ENCODE measurements around the gene DMD. TPM values are rescaled to one million over a fixed set of nuclear protein-coding genes. Genes with fewer than 3 reads are reported as not detected.

DMD gene
- total and polyA plus RNA-seq, 8 donors: 6.8 to 117 (median 44.2) TPM

- H3K4me3 ChIP-seq: no peak overlapping the region
- WGBS, 5 donors: 31 to 49% (median 44%) methylated on average over 3 of the region's 3 CpGs
Measured at GRCh38 chrX:33109858-33110257, 101.5 kb downstream of the DMD start.

GRCh38 chrX:33106737-33107136 lies 104.6 kb downstream of the DMD start:
- Histone ChIP-seq H3K27ac (no peak overlapping the region), H3K36me3 (no peaks in the 10 kb centered on the region), H3K9me3 (no peaks in the 10 kb centered on the region), H3K27me3 (no peaks in the 10 kb centered on the region), H3K4me1 (no peaks in the 10 kb centered on the region), H3K4me3 (no peak overlapping the region)
- intact Hi-C loops (cut with DNase I; ENCODE audit: low total_unique reads): no loop called here
- no peak for TF ChIP-seq CTCF (IDR thresholded peaks at IDR 0.05)
- TF ChIP-seq POLR2A (IDR thresholded peaks at IDR 0.05): no peak
- TF ChIP-seq POLR2AphosphoS5 (IDR thresholded peaks at IDR 0.05): no peak
- TF ChIP-seq EP300 (IDR thresholded peaks at IDR 0.05): no peak
- 88 to 96% (median 92%) methylated on average over 8 of the region's 8 CpGs for WGBS, 5 donors
- no peak for DNase-seq

More at GRCh38 chrX:33109858-33110257, 101.5 kb downstream of the DMD start:
- no peaks in the 10 kb centered on the region for H3K9me3 ChIP-seq
- no peaks in the 10 kb centered on the region for H3K4me1 ChIP-seq
- TF ChIP-seq POLR2AphosphoS5 (IDR thresholded peaks at IDR 0.05) (no peak), CTCF (IDR thresholded peaks at IDR 0.05) (no peak), POLR2A (IDR thresholded peaks at IDR 0.05) (no peak), EP300 (IDR thresholded peaks at IDR 0.05) (no peak)
- intact Hi-C loops (cut with DNase I; ENCODE audit: low total_unique reads): no loop called here
- H3K27ac ChIP-seq: no peak overlapping the region
- no peaks in the 10 kb centered on the region for H3K36me3 ChIP-seq
- H3K27me3 ChIP-seq: no peaks in the 10 kb centered on the region
- DNase-seq: no peak

- intact Hi-C loops (cut with DNase I; ENCODE audit: low total_unique reads): no loop called here
- TF ChIP-seq POLR2A (IDR thresholded peaks at IDR 0.05) (no peak), EP300 (IDR thresholded peaks at IDR 0.05) (no peak), CTCF (IDR thresholded peaks at IDR 0.05) (no peak), POLR2AphosphoS5 (IDR thresholded peaks at IDR 0.05) (no peak)
- DNase-seq: no peak
- no peaks in the 10 kb centered on the region for H3K4me1 ChIP-seq
- no peak overlapping the region for H3K4me3 ChIP-seq
- 25 to 51% (median 43%) methylated on average over 3 of the region's 3 CpGs for WGBS, 5 donors
- H3K27ac ChIP-seq: no peak overlapping the region
- H3K27me3 ChIP-seq: no peaks in the 10 kb centered on the region
- no peaks in the 10 kb centered on the region for H3K9me3 ChIP-seq
- no peaks in the 10 kb centered on the region for H3K36me3 ChIP-seq
Measured at GRCh38 chrX:33095079-33095478, 116.3 kb downstream of the DMD start.

- no peaks in the 10 kb centered on the region for H3K4me1 ChIP-seq
- no peak overlapping the region for H3K4me3 ChIP-seq
- intact Hi-C loops (cut with DNase I; ENCODE audit: low total_unique reads): no loop called here
- no peak overlapping the region for H3K27ac ChIP-seq
- no peak for DNase-seq
- no peaks in the 10 kb centered on the region for H3K36me3 ChIP-seq
- H3K9me3 ChIP-seq: no peaks in the 10 kb centered on the region
- no peak for TF ChIP-seq CTCF (IDR thresholded peaks at IDR 0.05)
- no peak for TF ChIP-seq POLR2AphosphoS5 (IDR thresholded peaks at IDR 0.05)
- no peak for TF ChIP-seq POLR2A (IDR thresholded peaks at IDR 0.05)
- no peaks in the 10 kb centered on the region for H3K27me3 ChIP-seq
Measured at GRCh38 chrX:33087411-33087810, 123.9 kb downstream of the DMD start.
